Natural killer cell (primary cell): Measurements from ENCODE around the gene SORL1. TPM values are rescaled to one million over a fixed set of nuclear protein-coding genes. Genes with fewer than 3 reads are reported as not detected.
A peak's percentile ranks its signal among the peaks of the same experiment; 100 is the strongest.

Experiments
- ATAC-seq, 3 donors: fragments of 150-1000 bp in 2 of 3; fragments of 200-7000 bp in 1 of 3; cut with Tn5 transposase; 1 replicate in 1 of 3; 2 replicates in 2 of 3; pipeline ENCODE4 v1.10.0; 2021; ENCODE audit warnings: mild to moderate bottlenecking in 2 of 3, moderate library complexity in 2 of 3
- DNase-seq, 2 donors: peaks; one replicate each; pipeline versions ENCODE4 v3.0.0 to v3.0.0-alpha.2; 2013 to 2021; ENCODE audit warnings: mixed read lengths in 1 of 2
- H3K27ac ChIP-seq: one replicate; pipeline ENCODE4 v1.5.1; 2013; ENCODE audit warnings: mild to moderate bottlenecking, low read length
- H3K27me3 ChIP-seq: one replicate; pipeline ENCODE4 v1.6.1; 2013; ENCODE audit warnings: low read length; ENCODE audit not compliant: control insufficient read depth, insufficient read depth
- H3K36me3 ChIP-seq: one replicate; pipeline ENCODE4 v1.6.1; 2013; ENCODE audit warnings: low read length; ENCODE audit not compliant: control insufficient read depth, insufficient read depth
- H3K4me1 ChIP-seq: one replicate; pipeline ENCODE4 v1.6.1; 2013; ENCODE audit warnings: low read length; ENCODE audit not compliant: control insufficient read depth, insufficient read depth
- H3K4me3 ChIP-seq: one replicate; pipeline ENCODE4 v1.5.1; 2013; ENCODE audit warnings: low read length
- H3K9me3 ChIP-seq: one replicate; pipeline ENCODE4 v1.6.1; 2013; ENCODE audit warnings: low read length; ENCODE audit not compliant: control insufficient read depth, insufficient read depth
- H3K27ac Mint-ChIP-seq, 2 donors: one replicate each; pipeline ENCODE4 v1.8.0; 2022; ENCODE audit warnings: mild to moderate bottlenecking in 2 of 2, mixed read lengths in 2 of 2, moderate library complexity in 1 of 2
- H3K27me3 Mint-ChIP-seq, 2 donors: one replicate each; pipeline ENCODE4 v1.8.0; 2022; ENCODE audit warnings: low read depth in 2 of 2, mixed read lengths in 2 of 2
- H3K36me3 Mint-ChIP-seq: one replicate; pipeline ENCODE4 v1.8.0; 2022; ENCODE audit warnings: mixed read lengths
- H3K4me1 Mint-ChIP-seq, 2 donors: one replicate each; pipeline ENCODE4 v1.8.0; 2022; ENCODE audit warnings: mixed read lengths in 2 of 2
- H3K4me3 Mint-ChIP-seq: one replicate; pipeline ENCODE4 v1.8.0; 2022; ENCODE audit warnings: mild to moderate bottlenecking, moderate library complexity, mixed read lengths
- H3K9me3 Mint-ChIP-seq, 2 donors: one replicate each; pipeline ENCODE4 v1.8.0; 2022; ENCODE audit warnings: mixed read lengths in 2 of 2
- WGBS: methylation state at CpG from one replicate; pipeline ENCODE4 v1.1.7; 2013; ENCODE audit warnings: missing lambda C conversion rate; ENCODE audit not compliant: insufficient coverage; 5-methylcytosine and 5-hydroxymethylcytosine counted together
- intact Hi-C: fragments of 100-400 bp; cut with micrococcal nuclease; formaldehyde crosslinking; loops from one replicate; pipeline ENCODE4 v1.14.2; 2022
- total RNA-seq, 4 donors: library from RNA; stranded (reverse); fragments of 120-200 nt in 1 of 4; gene quantifications; one replicate each; pipeline versions ENCODE4 v1.2.3 to v1.2.4, GENCODE V29; 2013 to 2022
- TF ChIP-seq, protein P1 (sequence below): fragments of 200-600 bp; IDR thresholded peaks from one replicate; pipeline ENCODE4 v1.8.0; 2022; ENCODE audit warnings: antibody characterized with exemption

The SORL1 gene
- total RNA-seq, 3 donors from 2014 or later (not counting 1 experiment from before 2014, with no cell fraction given), result 386 to 519 (median 456) TPM

DNA sequence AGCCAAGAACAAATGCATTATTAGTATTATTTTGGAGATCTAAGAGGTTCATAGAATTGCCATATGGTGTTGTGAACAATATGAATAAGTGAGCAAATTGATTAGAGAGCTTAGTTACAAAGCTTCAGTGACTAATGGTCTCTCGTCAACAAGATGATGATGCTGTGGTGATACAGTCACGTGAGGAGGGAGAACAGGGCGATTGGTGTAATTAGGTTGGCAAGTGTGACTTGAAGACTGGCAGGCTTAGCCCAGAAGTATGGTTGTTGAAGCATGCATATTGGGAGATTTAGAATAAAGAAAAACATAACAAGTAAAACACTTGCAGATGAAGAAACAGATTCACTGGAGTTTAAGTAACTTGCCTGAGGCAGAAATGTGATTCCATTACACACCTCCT, 101.3 kb downstream of the SORL1 start:
- ATAC-seq, result no peak
- H3K4me3 Mint-ChIP-seq, result no peak overlapping the region
- peaks cover 28 to 43% of the 10 kb centered on the region in 2 donors for H3K4me1 Mint-ChIP-seq
- Histone ChIP-seq H3K4me1 (no peaks in the 10 kb centered on the region), H3K9me3 (no peaks in the 10 kb centered on the region), H3K36me3 (peaks cover 80% of the 10 kb centered on the region), H3K27ac (no peak overlapping the region), H3K4me3 (no peak overlapping the region), H3K27me3 (no peaks in the 10 kb centered on the region)
- H3K36me3 Mint-ChIP-seq, result peaks cover 16% of the 10 kb centered on the region
- H3K27ac Mint-ChIP-seq, result peak overlapping the region; percentile 1 to 34
- H3K9me3 Mint-ChIP-seq, result no peaks in the 10 kb centered on the region
- H3K27me3 Mint-ChIP-seq, result no peaks in the 10 kb centered on the region
- intact Hi-C loops, result no loop called here
- 92% methylated on average over 3 of the region's 3 CpGs for WGBS
- TF ChIP-seq, protein P1, sequence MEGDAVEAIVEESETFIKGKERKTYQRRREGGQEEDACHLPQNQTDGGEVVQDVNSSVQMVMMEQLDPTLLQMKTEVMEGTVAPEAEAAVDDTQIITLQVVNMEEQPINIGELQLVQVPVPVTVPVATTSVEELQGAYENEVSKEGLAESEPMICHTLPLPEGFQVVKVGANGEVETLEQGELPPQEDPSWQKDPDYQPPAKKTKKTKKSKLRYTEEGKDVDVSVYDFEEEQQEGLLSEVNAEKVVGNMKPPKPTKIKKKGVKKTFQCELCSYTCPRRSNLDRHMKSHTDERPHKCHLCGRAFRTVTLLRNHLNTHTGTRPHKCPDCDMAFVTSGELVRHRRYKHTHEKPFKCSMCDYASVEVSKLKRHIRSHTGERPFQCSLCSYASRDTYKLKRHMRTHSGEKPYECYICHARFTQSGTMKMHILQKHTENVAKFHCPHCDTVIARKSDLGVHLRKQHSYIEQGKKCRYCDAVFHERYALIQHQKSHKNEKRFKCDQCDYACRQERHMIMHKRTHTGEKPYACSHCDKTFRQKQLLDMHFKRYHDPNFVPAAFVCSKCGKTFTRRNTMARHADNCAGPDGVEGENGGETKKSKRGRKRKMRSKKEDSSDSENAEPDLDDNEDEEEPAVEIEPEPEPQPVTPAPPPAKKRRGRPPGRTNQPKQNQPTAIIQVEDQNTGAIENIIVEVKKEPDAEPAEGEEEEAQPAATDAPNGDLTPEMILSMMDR, result no peak
- no peak for DNase-seq

DNA sequence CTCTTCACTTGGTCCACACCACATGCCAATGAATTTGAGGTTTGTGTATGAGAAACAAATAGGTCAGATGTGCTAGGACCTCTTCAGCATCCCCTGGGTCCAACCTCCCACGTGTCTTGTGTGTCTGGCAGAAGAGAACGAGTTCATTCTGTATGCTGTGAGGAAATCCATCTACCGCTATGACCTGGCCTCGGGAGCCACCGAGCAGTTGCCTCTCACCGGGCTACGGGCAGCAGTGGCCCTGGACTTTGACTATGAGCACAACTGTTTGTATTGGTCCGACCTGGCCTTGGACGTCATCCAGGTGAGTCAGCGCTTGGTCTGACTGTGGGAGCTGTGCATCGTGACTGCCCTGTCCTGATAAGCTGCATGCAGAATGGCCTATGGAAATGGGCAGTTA, 101.7 kb downstream of the SORL1 start:
- Histone ChIP-seq H3K36me3 (peaks cover 84% of the 10 kb centered on the region), H3K4me1 (no peaks in the 10 kb centered on the region), H3K9me3 (no peaks in the 10 kb centered on the region), H3K27me3 (no peaks in the 10 kb centered on the region), H3K4me3 (no peak overlapping the region), H3K27ac (no peak overlapping the region)
- ATAC-seq (no peak), DNase-seq (no peak)
- Mint-ChIP-seq H3K27ac (peak overlapping the region in 1 of 2 donors; percentile 34), H3K27me3 (no peaks in the 10 kb centered on the region), H3K4me3 (no peak overlapping the region), H3K36me3 (peaks cover 18% of the 10 kb centered on the region), H3K4me1 (peaks cover 28 to 43% of the 10 kb centered on the region in 2 donors), H3K9me3 (no peaks in the 10 kb centered on the region)
- 96% methylated on average over 11 of the region's 11 CpGs for WGBS
- TF ChIP-seq, protein P1, result no peak
- intact Hi-C loops, result no loop called here

DNA sequence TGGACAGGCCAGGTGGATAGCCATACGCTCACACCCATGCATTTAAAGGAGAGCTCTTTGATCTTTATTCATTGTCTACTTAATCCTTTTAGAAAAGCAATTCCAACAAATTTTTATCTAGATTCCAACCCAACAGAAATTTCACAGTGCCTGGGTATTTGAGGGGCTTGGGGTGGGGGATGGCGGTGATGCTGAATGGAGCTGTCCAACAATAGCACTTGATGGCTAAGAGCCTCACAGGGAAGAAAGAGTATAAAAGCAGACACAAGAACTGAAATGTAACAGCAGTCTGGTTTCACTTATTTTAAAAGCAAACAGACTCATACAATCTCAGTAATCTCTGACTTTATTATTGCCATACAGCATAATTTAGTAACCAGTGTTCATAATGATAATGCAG, 102.4 kb downstream of the SORL1 start:
- Histone ChIP-seq H3K27ac (no peak overlapping the region), H3K9me3 (no peaks in the 10 kb centered on the region), H3K36me3 (peaks cover 92% of the 10 kb centered on the region), H3K27me3 (no peaks in the 10 kb centered on the region), H3K4me1 (no peaks in the 10 kb centered on the region), H3K4me3 (no peak overlapping the region)
- Mint-ChIP-seq H3K4me1 (peaks cover 28 to 43% of the 10 kb centered on the region in 2 donors), H3K4me3 (no peak overlapping the region), H3K27ac (peak overlapping the region in 1 of 2 donors; percentile 42), H3K9me3 (no peaks in the 10 kb centered on the region), H3K27me3 (no peaks in the 10 kb centered on the region), H3K36me3 (peaks cover 26% of the 10 kb centered on the region)
- ATAC-seq (no peak), DNase-seq (no peak)
- WGBS, result 100% methylated on average over 2 of the region's 2 CpGs
- intact Hi-C loops, result no loop called here
- TF ChIP-seq, protein P1, result no peak

DNA sequence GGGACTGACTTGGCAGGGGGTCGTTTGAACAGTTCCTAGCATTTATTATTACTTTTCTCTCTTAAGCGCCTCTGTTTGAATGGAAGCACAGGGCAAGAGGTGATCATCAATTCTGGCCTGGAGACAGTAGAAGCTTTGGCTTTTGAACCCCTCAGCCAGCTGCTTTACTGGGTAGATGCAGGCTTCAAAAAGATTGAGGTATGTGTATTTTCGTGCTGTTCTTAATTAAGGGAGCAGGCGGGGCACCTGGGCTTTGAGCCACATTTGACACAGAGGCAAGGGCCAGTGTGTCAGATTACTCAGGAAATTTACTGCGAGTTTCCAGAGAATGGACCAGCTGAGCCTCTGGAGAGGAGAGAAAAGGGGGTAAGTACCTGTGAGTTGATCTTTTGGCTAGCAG, 103.0 kb downstream of the SORL1 start:
- Histone ChIP-seq H3K4me3 (no peak overlapping the region), H3K27me3 (no peaks in the 10 kb centered on the region), H3K36me3 (peaks cover 93% of the 10 kb centered on the region), H3K4me1 (no peaks in the 10 kb centered on the region), H3K27ac (no peak overlapping the region), H3K9me3 (no peaks in the 10 kb centered on the region)
- no peak for DNase-seq
- ATAC-seq, result no peak
- Mint-ChIP-seq H3K27ac (no peak overlapping the region), H3K4me3 (no peak overlapping the region), H3K27me3 (no peaks in the 10 kb centered on the region), H3K9me3 (no peaks in the 10 kb centered on the region), H3K36me3 (peaks cover 27% of the 10 kb centered on the region), H3K4me1 (peaks cover 28 to 46% of the 10 kb centered on the region in 2 donors)
- WGBS, result 96% methylated on average over 5 of the region's 5 CpGs
- TF ChIP-seq, protein P1, result no peak
- intact Hi-C loops, result no loop called here
